HG03521 (cell line): ENCODE results near the gene CLDN6.

Experiments
- ATAC-seq: cut with Tn5 transposase; IDR thresholded peaks from one replicate; pipeline ENCODE4 v1.9.1; 2021; ENCODE audit warnings: mild to moderate bottlenecking, moderate library complexity; ENCODE audit not compliant: unreplicated experiment

Gene CLDN6

GRCh38 chr16:2992383-2993081 lies 25.5 kb downstream of the CLDN6 start:
- no peak for ATAC-seq

- ATAC-seq, result no peak
Observed at GRCh38 chr16:2991566-2992261, 26.3 kb downstream of the CLDN6 start.

DNA sequence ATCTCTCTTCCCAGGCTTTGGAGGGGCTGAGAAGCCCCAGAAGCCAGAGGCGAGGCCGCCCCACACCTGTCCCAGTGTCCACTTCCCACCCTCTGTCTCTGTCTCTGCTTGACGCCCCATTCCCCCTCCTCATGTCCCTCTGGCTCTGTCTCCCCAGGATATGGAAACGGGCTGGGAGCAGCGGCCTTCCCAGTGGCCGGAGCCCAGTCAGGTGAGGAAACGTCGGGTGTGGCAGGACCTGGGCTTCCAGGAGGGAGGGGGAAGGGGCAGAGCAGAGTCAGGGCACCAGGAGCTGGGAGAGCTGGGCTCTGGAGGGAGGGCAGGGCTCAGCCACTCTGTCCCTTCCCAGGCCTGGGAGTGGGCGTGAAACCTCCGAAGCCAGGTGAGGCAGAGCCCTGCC lies 27.1 kb downstream of the CLDN6 start:
- no peak for ATAC-seq

GRCh38 chr16:2988590-2989099 lies 29.3 kb downstream of the CLDN6 start:
- ATAC-seq, result no peak

DNA sequence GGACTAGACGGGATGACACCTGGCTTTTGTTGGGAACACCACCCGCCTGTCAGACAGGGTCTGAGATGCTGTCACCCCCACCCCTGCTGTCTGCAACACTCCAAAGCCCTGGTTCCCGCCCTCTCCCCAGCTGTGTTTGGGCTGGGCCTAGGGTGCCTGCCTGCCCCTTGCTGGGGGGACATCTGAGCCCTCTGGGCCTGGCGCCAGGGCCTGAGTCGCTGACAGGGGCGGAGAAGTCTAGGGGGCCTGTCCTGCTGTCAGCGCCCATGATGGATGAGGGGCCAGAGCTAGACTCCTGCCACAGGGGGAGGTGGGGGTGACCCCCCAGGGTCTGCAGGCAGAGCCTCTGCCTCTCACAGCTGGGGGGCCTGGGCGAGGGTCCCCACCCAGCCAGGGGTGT lies 30.1 kb downstream of the CLDN6 start:
- ATAC-seq, result no peak

GRCh38 chr16:2987286-2987685 lies 30.7 kb downstream of the CLDN6 start:
- ATAC-seq, result no peak

DNA sequence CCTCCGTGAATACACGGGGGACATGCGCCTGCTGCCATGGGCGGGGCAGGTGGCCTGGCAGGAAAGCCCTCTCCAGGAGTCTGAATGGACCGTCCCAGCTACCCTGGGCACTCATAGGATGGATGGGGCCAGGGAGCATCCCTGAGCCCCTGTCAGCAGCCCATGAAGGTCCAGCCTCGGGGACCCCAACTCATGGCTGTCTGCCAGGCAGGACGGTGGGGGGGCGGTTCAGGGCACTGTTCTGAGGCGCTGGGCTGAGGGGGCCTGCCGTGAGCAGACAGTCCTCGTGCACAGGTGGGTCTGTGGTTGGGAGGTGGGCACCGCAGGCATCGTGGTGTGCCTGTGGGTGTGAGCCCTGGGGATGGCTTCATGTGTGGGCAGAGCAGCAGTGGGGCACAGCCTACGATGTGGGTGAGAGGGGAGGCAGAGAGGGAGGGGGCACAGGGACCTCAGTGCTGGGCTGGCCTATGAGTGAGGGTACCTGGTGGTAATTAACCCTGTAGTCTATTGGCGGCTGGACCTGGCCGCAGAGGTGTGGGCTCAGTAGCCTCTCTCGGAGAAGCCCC lies 31.3 kb downstream of the CLDN6 start:
- no peak for ATAC-seq

DNA sequence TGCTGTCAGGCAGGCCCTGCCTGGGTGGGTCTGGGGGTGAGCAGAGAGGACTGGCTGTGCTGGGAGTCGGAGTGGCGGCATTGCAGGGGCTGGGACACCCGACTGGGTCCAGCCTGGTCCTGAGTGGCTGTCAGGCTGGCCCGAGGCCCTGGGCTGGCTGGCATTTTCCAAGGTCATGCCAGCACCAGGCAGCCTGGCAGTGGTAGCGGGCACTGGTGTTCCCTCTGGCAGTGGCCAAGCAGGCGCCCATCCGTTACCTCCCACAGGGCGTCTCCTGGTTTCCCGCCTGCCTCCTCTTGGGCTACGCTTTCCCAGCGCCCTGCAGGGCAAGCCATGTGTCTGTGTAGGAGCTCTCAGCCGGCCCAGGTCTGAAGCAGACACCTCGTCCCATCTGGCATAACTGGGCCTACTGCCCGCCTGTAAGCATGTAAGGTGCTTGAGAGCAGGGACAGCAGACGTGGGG lies 32.1 kb downstream of the CLDN6 start:
- no peak for ATAC-seq

DNA sequence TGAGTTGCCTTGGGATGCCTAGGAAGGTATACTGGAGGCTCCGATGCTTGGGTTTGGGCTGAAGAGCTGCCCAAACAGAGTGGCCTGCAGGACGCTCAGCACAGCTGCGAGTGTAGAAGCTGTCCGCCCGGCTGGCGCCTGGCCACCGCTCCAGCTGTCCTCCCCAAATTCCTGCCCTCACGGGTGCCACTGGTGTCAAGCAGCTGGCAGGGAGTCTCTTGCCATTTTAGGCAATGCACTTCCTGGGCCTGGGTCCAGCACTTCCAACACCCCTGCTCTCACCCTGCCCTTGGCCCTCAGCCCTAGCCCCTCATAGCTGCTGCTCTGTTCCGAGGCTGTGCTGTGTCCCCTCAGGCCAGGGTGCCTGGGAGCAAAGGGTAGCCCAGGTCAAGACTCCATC lies 32.5 kb downstream of the CLDN6 start:
- ATAC-seq, result no peak

DNA sequence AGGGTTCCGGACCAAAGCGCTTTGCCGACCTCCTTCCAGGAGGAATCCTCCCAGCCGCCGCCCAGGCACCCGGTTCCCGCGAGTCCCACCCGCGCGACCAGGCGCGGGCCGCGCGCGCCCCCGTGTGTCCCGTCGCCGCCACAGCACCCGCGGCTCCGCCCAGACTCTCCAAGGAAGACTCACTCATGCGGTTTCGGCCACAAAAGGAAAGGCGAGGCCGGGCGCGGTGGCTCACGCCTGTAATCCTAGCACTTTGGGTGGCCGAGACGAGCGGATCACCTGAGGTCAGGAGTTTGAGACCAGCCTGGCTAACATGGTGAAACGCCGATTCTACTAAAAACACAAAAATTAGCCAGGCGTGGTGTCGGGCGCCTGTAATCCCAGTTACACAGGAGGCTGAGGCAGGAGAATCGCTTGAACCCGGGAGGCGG lies 34.3 kb downstream of the CLDN6 start:
- ATAC-seq, result no peak

GRCh38 chr16:2982402-2982801 lies 35.6 kb downstream of the CLDN6 start:
- no peak for ATAC-seq

- no peak for ATAC-seq
Observed at GRCh38 chr16:2981899-2982250, 36.1 kb downstream of the CLDN6 start.

DNA sequence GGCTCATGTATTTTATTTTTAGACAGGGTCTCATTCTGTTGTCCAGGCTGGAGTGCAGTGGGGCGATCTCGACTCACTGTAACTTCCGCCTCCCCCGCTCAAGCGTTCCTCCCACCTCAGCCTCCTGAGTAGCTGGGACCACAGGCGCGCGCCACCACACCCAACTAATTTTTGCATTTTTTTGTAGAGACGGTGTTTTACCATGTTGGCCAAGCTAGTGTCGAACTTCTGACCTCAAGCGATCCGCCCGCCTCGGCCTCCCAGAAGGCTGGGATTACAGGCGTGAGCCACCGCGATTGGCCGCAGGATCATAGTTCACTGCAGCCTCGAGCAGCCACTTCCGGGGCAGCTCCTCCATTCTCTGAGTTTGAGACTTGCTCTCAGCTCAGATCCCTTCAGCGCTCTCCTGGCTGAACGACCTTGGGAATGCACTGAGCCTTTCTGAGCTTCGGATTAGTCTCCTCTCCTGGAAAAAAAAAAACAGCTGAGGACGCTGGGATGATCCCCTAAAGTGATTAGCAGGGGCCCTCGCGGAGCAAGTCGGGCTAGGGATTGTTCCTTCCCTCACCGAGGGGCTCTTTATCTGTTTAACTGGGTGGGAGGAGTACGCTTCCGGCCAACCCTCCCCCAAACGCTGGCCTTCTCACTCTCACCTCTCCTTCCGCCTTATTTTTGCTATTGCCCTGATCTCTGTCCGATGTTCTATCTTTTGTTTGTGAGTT lies 36.6 kb downstream of the CLDN6 start:
- ATAC-seq, result no peak

DNA sequence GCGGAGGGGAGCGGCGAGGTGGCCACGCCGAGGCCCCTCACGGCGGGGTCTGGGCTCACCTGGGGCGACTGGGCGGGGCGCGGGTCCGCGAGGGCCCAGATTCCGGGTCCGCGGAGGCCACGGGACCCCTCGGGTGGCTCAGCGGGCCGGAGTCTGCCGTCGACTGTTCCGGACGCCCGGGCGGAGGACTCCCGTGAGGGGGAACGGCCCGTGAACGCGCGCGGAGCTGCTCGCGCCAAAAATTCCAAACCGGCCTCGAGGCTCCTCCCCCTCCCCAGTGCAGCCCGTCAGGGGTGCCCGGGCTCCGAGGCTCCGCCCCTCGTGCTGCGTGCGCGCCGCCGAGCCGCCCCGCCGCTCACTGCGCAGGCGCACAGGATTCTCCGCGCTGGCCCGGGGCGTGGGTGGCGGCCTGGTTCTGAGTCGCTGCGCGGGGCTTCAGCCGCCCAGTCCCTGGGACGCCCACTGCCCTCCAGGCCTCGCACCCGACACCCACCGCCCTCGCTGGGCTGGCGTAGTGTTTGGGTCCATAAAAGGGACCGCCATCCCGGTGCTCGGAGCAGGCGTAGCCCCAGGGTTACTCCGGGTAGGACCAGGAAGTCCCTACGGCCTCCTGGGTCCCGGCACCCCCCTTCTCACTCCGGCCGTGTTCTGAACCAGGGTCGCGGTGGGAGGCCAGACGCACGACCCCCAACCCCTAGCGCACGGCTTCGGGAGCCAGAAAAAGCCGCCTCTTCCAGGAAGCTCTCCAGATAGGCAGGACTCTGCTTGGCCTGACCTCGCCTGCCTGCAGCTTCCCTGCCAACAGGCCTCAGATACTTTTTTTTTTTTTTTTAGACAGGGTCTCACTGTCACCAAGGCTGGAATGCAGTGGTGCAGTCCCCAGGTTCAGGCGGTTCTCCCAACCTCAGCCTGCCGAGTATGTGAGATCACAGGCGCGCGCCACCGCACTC lies 37.5 kb downstream of the CLDN6 start, which contains the start of gene PKMYT1:
TSS of gene PKMYT1 (minus strand) at position 220 of the 950 bp plus-strand sequence. CDS start 789 bp downstream, outside the sequence.
- peak; percentile 78 for ATAC-seq

DNA sequence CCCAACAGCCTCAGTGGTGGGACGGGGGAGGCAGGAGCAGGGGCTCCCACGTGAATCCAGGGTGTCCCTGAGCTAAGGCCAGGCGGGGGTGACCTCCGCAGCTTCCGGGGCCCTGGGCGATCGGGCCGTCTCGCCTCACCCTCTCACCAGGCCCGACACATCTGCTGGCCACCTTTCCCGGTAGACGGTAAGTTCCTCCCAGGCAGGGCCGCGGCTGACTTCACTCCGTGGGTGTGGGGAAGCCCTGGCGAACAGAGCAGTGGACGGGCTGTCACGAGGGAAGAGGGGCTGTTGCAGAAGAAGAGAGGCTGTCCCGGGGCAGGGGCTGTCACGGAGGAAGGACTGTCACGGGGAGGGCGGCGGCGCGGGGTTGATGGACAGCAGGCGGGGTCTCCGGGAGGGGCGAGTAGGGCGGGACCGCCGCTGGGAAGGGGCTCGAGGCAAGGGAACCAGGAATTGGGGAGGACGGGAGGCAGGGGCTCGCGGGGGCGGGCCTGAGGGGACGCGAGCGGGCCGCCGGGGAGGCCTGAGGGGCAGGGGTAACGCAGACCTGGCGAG lies 38.2 kb downstream of the CLDN6 start:
- ATAC-seq, result peak; percentile 15

- no peak for ATAC-seq
Observed at GRCh38 chr16:2977440-2977839, 40.5 kb downstream of the CLDN6 start.

DNA sequence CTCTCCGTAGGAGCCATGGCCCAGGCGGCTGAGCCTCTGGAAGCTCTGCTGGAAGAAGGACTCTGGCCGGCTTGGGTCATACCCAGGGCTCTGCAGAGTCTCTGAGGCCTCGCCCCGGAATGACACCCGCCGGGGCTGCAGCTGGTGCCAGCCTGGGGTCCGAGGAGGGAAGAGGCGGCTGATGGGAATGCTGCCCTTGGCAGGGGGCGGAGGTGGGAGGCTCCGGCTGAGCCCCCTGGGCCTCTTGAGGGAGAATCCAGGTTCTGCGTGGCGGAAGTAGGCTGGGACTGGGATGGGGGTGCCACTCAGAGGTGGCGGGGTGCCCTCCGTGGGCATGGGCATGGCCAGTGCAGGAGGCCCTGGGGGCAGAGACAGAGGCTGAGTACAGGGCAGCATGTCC lies 41.3 kb downstream of the CLDN6 start:
- ATAC-seq, result no peak

DNA sequence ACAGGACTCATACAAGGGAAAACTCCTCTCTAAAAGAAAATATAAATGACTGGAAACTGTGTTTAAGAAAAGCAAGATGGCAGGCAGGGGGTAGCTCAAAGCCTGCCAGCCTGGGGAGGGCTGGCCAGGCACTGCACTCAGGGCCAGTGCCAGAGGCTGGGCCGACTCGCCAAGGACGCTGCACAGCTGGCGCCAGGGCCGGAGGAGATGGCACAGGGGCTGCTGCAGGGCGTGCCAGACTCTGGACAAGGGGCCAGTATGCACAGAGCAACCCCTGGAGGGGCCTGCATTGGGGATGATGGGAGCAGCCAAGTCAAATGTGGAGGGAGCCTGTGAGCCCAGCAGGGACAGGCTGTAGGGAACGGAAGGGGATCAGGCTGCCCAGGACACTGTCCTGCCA lies 41.8 kb downstream of the CLDN6 start:
- ATAC-seq, result no peak

DNA sequence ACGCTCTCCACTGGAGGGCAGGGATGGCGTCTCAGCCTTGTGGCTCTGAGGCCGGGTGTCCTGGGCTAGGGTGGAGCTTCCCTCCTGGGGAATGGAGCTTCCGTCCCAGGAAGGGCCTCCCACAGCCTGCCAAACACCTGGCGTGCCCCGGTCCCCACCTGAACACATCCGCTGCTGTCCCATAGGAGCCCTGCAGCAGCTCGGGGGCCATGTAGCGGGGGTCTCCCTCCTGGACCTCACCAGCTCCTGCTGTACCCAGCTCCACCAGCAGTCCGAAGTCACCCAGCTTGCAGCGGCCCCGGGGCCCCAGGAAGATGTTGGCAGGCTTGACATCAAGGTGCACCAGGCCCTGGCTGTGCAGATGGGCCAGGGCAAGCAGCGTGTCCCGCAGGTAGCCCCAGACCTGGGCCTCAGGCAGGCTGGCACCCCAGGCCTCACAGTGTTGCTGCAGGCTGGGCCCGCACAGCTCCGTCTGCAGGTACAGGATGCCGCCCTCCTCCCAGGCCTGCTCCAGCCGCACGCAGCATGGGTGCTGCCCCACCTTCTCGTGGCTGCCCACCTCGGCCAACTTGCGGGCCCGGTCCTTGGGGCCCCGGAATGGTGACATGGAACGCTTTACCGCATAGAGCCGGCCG lies 42.7 kb downstream of the CLDN6 start:
- ATAC-seq, result no peak
